ENCODE measurements around the gene MOAP1. TPM values are rescaled to one million over a fixed set of nuclear protein-coding genes. Genes with fewer than 3 reads are reported as not detected.
"Not testable (repeated sequence)": the region's sequence is repeated elsewhere in the genome, so short reads cannot be mapped to it uniquely, and the experiment has no call there.

The MOAP1 gene
- total RNA-seq, 1 donor from 2014 or later, result 24.4 TPM

DNA sequence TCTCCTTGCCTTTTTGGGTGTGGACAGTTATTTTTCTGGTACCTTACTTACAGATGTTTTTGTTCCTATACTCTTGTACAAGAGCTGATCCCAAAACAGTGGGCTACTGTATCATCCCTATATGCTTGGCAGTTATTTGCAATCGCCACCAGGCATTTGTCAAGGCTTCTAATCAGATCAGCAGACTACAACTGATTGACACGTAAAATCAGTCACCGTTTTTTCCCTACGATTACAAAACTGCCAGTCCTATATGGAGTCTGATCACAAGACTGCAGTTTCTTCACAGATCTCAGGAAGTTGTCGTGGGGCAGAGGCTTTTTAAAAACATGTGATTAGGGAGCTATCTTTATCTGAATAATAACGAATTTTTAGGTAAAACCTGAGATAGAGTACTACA lies 1.8 kb upstream of the MOAP1 start:
- Mint-ChIP-seq H3K4me1 (peaks cover 24% of the 10 kb centered on the region), H3K36me3 (ENCODE audit: low read depth) (peaks cover 39% of the 10 kb centered on the region), H3K27me3 (no peaks in the 10 kb centered on the region), H3K9me3 (no peaks in the 10 kb centered on the region), H3K4me3 (peak overlapping the region; percentile 62), H3K27ac (peak overlapping the region; percentile 56)
- TF ChIP-seq, protein P1, sequence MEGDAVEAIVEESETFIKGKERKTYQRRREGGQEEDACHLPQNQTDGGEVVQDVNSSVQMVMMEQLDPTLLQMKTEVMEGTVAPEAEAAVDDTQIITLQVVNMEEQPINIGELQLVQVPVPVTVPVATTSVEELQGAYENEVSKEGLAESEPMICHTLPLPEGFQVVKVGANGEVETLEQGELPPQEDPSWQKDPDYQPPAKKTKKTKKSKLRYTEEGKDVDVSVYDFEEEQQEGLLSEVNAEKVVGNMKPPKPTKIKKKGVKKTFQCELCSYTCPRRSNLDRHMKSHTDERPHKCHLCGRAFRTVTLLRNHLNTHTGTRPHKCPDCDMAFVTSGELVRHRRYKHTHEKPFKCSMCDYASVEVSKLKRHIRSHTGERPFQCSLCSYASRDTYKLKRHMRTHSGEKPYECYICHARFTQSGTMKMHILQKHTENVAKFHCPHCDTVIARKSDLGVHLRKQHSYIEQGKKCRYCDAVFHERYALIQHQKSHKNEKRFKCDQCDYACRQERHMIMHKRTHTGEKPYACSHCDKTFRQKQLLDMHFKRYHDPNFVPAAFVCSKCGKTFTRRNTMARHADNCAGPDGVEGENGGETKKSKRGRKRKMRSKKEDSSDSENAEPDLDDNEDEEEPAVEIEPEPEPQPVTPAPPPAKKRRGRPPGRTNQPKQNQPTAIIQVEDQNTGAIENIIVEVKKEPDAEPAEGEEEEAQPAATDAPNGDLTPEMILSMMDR (IDR thresholded peaks at IDR 0.05), result no peak
- intact Hi-C loops (cut with micrococcal nuclease), result loop anchor here (10.0 kb wide), 1 partner anchor 1082 kb away; the partner anchor contains the start of gene ATXN3
- POLR2A ChIA-PET, result no interaction called here
- DNase-seq, result no peak
- CTCF ChIA-PET, result interaction anchor here (1.2 to 1.4 kb wide), 2 partner anchors 17 to 73 kb away, joined by 3 to 4 read pairs; no protein-coding TSS in a partner anchor
- ATAC-seq (ENCODE audit: low read depth), result no peak

DNA sequence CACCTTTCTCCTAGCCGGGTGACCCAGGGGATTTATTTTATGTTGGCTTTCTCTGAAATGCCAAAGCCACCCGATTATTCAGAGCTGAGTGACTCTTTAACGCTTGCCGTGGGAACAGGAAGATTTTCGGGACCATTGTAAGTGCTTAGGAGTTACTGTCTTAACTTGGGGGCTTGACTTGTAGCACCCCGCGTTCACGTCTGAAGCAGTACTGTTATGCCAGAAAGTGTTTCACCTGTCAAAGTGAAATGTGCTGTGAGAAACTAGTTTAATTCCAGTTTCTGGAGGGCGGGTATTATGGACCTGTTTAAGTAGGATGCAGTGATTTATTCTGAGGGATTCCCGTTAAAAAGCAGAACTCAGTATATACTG lies 638 bp upstream of the MOAP1 start:
- ChIA-PET CTCF (interaction anchor here (0.5 to 3.0 kb wide), 6 partner anchors 14 to 434 kb away, joined by 3 to 16 read pairs (median 4); partner anchors contain the start of genes GON7, ITPK1 and UBR7), POLR2A (interaction anchor here (0.6 to 3.7 kb wide), 12 partner anchors 9 to 1145 kb away, joined by 3 to 38 read pairs (median 3); partner anchors contain the start of genes CPSF2, DDX24, GON7 and IFI27L1)
- Mint-ChIP-seq H3K27ac (peak overlapping the region; percentile 93), H3K4me3 (peak overlapping the region; percentile 92), H3K4me1 (peaks cover 24% of the 10 kb centered on the region), H3K27me3 (no peaks in the 10 kb centered on the region), H3K9me3 (no peaks in the 10 kb centered on the region), H3K36me3 (ENCODE audit: low read depth) (peaks cover 38% of the 10 kb centered on the region)
- TF ChIP-seq, protein P1 (IDR thresholded peaks at IDR 0.05), result no peak
- ATAC-seq (ENCODE audit: low read depth) (peak; percentile 1), DNase-seq (no peak)
- intact Hi-C loops (cut with micrococcal nuclease), result loop anchor here (1.0 to 10.0 kb wide), 3 partner anchors 22 to 1081 kb away; partner anchors contain the start of genes ATXN3, GOLGA5, GON7 and UBR7

DNA sequence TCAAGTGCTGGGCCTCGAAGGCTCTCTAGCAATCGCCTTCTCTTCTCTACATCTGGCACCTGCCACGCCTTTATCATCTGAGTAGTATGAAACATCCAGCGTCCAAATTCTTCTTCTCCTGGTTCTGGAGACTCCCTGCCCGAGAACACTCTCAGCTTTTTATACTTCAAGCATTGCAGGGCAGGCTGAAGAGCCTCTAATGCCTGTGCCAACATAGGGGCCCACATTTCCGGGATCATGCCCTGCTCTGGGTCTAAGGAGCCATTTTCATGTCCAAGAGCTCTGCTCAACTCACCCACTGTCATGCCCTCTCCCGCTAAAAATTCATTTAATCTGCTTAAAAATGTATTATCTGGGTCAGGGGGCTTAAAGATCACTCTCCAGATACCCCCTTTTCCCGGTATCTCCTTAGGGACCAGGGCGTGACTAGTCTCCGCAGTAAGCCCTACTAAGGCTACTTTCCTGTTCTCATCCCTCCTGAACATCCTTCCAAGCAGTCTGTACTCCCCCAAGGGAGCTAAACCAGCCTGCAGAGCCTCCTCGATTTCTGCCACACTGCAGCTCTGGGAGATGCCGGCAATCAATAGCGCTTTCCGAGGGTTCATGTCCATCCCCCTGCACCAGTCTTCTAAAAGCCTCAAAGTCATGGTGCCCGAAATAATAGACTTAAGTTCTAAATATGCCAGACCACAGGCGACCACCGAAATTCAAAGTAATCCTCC lies 940 bp downstream of the MOAP1 start:
- intact Hi-C loops (cut with micrococcal nuclease), result loop anchor here (1.0 to 10.0 kb wide), 3 partner anchors 68 to 1079 kb away; partner anchors contain the start of genes ATXN3 and ITPK1
- peak overlapping the region; percentile 83 for H3K4me3 Mint-ChIP-seq
- peaks cover 24% of the 10 kb centered on the region for H3K4me1 Mint-ChIP-seq
- TF ChIP-seq, protein P1 (IDR thresholded peaks at IDR 0.05), result no peak
- CTCF ChIA-PET, result interaction anchor here (1.4 to 3.0 kb wide), 3 partner anchors 23 to 232 kb away, joined by 4 to 16 read pairs (median 8); partner anchors contain the start of genes GON7 and UBR7
- H3K36me3 Mint-ChIP-seq (ENCODE audit: low read depth), result peaks cover 30% of the 10 kb centered on the region
- no peaks in the 10 kb centered on the region for H3K9me3 Mint-ChIP-seq
- POLR2A ChIA-PET, result interaction anchor here (1.6 to 3.7 kb wide), 3 partner anchors 8 to 69 kb away, joined by 3 to 38 read pairs (median 24); partner anchors contain the start of genes GON7, ITPK1 and UBR7
- ATAC-seq (ENCODE audit: low read depth) (no peak), DNase-seq (no peak)
- H3K27ac Mint-ChIP-seq, result peak overlapping the region; percentile 77
- H3K27me3 Mint-ChIP-seq, result no peaks in the 10 kb centered on the region

DNA sequence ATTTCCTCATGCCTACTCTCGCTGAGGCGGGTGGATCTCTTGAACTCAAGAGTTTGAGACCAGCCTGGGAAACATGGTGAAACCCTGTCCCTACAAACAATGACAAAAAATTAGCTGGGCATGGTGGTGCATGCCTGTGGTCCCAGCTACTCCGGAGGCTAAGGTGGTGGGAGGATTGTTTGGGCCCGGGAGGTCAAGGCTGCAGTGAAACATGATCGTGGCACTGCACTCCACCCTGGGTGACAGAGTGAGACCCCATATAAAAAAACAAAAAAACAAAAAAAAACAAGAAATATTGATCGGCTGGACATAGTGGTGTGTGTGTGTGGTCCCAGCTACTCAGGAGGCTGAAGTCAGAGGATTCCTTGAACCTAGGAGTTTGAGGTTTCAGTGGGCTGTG lies 9.2 kb downstream of the MOAP1 start:
- DNase-seq (no peak), ATAC-seq (ENCODE audit: low read depth) (no peak)
- ChIA-PET POLR2A (interaction anchor here (1.3 kb wide), 1 partner anchor 9 kb away, joined by 3 read pairs; the partner anchor contains the start of genes LYSET and MOAP1), CTCF (interaction anchor here (1.0 kb wide), 1 partner anchor 224 kb away, joined by 3 read pairs; no protein-coding TSS in a partner anchor)
- H3K4me1 Mint-ChIP-seq, result no peaks in the 10 kb centered on the region
- no peak overlapping the region for H3K27ac Mint-ChIP-seq
- no peaks in the 10 kb centered on the region for H3K9me3 Mint-ChIP-seq
- peaks cover 5% of the 10 kb centered on the region for H3K27me3 Mint-ChIP-seq
- intact Hi-C loops (cut with micrococcal nuclease), result no loop called here
- TF ChIP-seq, protein P1 (IDR thresholded peaks at IDR 0.05), result no peak
- H3K4me3 Mint-ChIP-seq, result no peak overlapping the region
- no peaks in the 10 kb centered on the region for H3K36me3 Mint-ChIP-seq (ENCODE audit: low read depth)

DNA sequence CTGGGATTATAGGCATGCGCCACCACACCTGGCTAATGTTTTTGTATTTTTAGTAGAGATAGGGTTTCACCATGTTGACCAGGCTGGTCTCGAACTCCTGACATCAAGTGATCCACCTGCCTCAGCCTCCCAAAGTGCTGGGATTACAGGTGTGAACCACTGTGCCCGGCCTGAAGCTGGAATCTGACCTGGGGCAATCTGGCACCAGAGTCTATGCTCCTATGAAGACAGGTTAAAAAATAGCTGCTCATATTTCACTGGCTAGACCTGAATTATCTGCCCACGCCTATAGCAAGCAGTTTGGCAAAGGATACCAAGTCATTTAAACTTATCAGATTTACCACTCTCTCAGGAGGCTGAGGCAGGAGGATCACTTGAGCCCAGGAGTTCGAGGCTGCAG lies 10.0 kb downstream of the MOAP1 start:
- CTCF ChIA-PET; H3K4me3 Mint-ChIP-seq; H3K4me1 Mint-ChIP-seq; H3K27ac Mint-ChIP-seq; H3K9me3 Mint-ChIP-seq; intact Hi-C loops (cut with micrococcal nuclease); ATAC-seq (ENCODE audit: low read depth); H3K27me3 Mint-ChIP-seq; H3K36me3 Mint-ChIP-seq (ENCODE audit: low read depth); DNase-seq; POLR2A ChIA-PET: not testable (repeated sequence)

All from activated B cell treated with CpG ODN at 0.5 μM for 24 hours (primary cell).